B cell (primary cell): ENCODE data around the gene PPP4R4. TPM values are rescaled to one million over a fixed set of nuclear protein-coding genes. Genes with fewer than 3 reads are reported as not detected.

Experiments
- ATAC-seq: fragments of 200-7000 bp; cut with Tn5 transposase; one replicate; pipeline ENCODE4 v1.10.0; 2021; ENCODE audit warnings: low read depth, mild to moderate bottlenecking, moderate number of reproducible peaks, moderate library complexity
- CTCF ChIA-PET: fragments of 350-600 bp; sonication (Branson Sonifier 250); formaldehyde crosslinking; loops from one replicate; lab custom pipeline; 2021; ENCODE audit warnings: antibody characterized with exemption, inconsistent platforms; lab: Charles Lee
- POLR2A ChIA-PET: fragments of 350-600 bp; sonication (Branson Sonifier 250); formaldehyde crosslinking; loops from one replicate; lab custom pipeline; 2021; ENCODE audit warnings: antibody characterized with exemption; lab: Charles Lee
- DNase-seq: peaks from one replicate; pipeline ENCODE4 v3.0.0; 2013
- H2AFZ ChIP-seq: 2 replicates; pipeline ENCODE4 v1.6.1; 2012; ENCODE audit warnings: mild to moderate bottlenecking, low read depth, low read length; ENCODE audit not compliant: insufficient read depth, poor library complexity, severe bottlenecking
- H3K27ac ChIP-seq, 2 donors: 1 replicate in 1 of 2; 2 replicates in 1 of 2; pipeline ENCODE4 v1.5.1; 2012 to 2013; ENCODE audit warnings: low read length in 2 of 2, mild to moderate bottlenecking in 2 of 2, moderate library complexity in 1 of 2
- H3K27me3 ChIP-seq, 4 experiments: fragments of 200-600 bp in 1 of 4; sonication (generic) in 1 of 4; replicated peaks in 1 of 4; 1 replicate in 2 of 4; 2 replicates in 2 of 4; pipeline versions ENCODE4 v1.6.1 to v1.7.0; 2013 to 2016; ENCODE audit warnings: low read length in 3 of 4, mild to moderate bottlenecking in 2 of 4, mixed read lengths in 1 of 4, moderate library complexity in 1 of 4; ENCODE audit not compliant: insufficient read depth in 4 of 4, control insufficient read depth in 3 of 4; ENCODE audit errors: control extremely low read depth in 1 of 4
- H3K36me3 ChIP-seq, 2 experiments: replicated peaks in 1 of 2; 1 replicate in 1 of 2; 2 replicates in 1 of 2; pipeline versions ENCODE4 v1.6.1 to v1.7.1; 2013; ENCODE audit warnings: low read length in 1 of 2; ENCODE audit not compliant: insufficient read depth in 2 of 2, control insufficient read depth in 1 of 2; ENCODE audit errors: control extremely low read depth in 1 of 2, extremely low read depth in 1 of 2
- H3K4me1 ChIP-seq, 2 donors: fragments of 200-600 bp in 1 of 2; sonication (generic) in 1 of 2; 1 replicate in 1 of 2; 2 replicates in 1 of 2; pipeline versions ENCODE4 v1.5.1 to v1.6.1; 2013 to 2017; ENCODE audit warnings: low read length in 2 of 2; ENCODE audit not compliant: control insufficient read depth in 2 of 2, insufficient read depth in 2 of 2
- H3K4me2 ChIP-seq: replicated peaks from 2 replicates; pipeline ENCODE3; 2012; ENCODE audit warnings: mild to moderate bottlenecking, low read depth, low read length; ENCODE audit not compliant: poor library complexity, severe bottlenecking
- H3K4me3 ChIP-seq, 5 experiments: fragments of 200-600 bp in 1 of 5; sonication (generic) in 1 of 5; 1 replicate in 3 of 5; 2 replicates in 2 of 5; pipeline versions ENCODE4 v1.5.1 to v1.7.0; 2011 to 2016; ENCODE audit warnings: low read length in 4 of 5, mild to moderate bottlenecking in 4 of 5, low read depth in 2 of 5, control low read depth in 1 of 5, moderate library complexity in 1 of 5; ENCODE audit not compliant: insufficient read depth in 1 of 5; ENCODE audit errors: control extremely low read depth in 1 of 5, extremely low read depth in 1 of 5
- H3K79me2 ChIP-seq: fragments of 200-600 bp; sonication (generic); one replicate; pipeline ENCODE4 v1.6.0; 2016; ENCODE audit warnings: low read length; ENCODE audit not compliant: control insufficient read depth, insufficient read depth
- H3K9ac ChIP-seq: fragments of 200-600 bp; sonication (generic); 2 replicates; pipeline ENCODE4 v1.6.1; 2017; ENCODE audit warnings: mild to moderate bottlenecking, low read length, moderate library complexity
- H3K9me3 ChIP-seq, 3 donors: one replicate each; pipeline versions ENCODE4 v1.6.1 to v1.7.1; 2013; ENCODE audit warnings: low read length in 2 of 3; ENCODE audit not compliant: control insufficient read depth in 2 of 3, insufficient read depth in 1 of 3; ENCODE audit errors: control extremely low read depth in 1 of 3
- H4K20me1 ChIP-seq: 2 replicates; pipeline ENCODE4 v1.6.0; 2012; ENCODE audit warnings: mild to moderate bottlenecking, low read length; ENCODE audit not compliant: insufficient read depth, control insufficient read depth, poor library complexity, severe bottlenecking
- H3K27ac Mint-ChIP-seq: one replicate; pipeline ENCODE4 v1.8.0; 2021; ENCODE audit warnings: mixed read lengths
- H3K27me3 Mint-ChIP-seq: one replicate; pipeline ENCODE4 v1.8.0; 2021; ENCODE audit warnings: mixed read lengths
- H3K4me1 Mint-ChIP-seq: one replicate; pipeline ENCODE4 v1.8.0; 2021; ENCODE audit warnings: mixed read lengths
- H3K4me3 Mint-ChIP-seq: one replicate; pipeline ENCODE4 v1.8.0; 2021; ENCODE audit warnings: mixed read lengths
- H3K9me3 Mint-ChIP-seq: one replicate; pipeline ENCODE4 v1.8.0; 2022; ENCODE audit warnings: mixed read lengths; ENCODE audit not compliant: insufficient read depth
- CTCF ChIP-seq: fragments of 200-600 bp; IDR thresholded peaks from one replicate; pipeline ENCODE4 v1.8.0; 2022; ENCODE audit warnings: antibody characterized with exemption, mild to moderate bottlenecking
- EZH2 ChIP-seq: IDR thresholded peaks from 2 replicates; pipeline ENCODE4 v1.6.1; 2012; ENCODE audit warnings: borderline replicate concordance, low read depth, mild to moderate bottlenecking, moderate library complexity, low read length; ENCODE audit not compliant: insufficient read depth, poor library complexity, severe bottlenecking
- WGBS: methylation state at CpG from one replicate; pipeline ENCODE4 v1.1.5; 2013; ENCODE audit warnings: missing lambda C conversion rate; ENCODE audit not compliant: insufficient coverage; 5-methylcytosine and 5-hydroxymethylcytosine counted together
- intact Hi-C: fragments of 100-400 bp; cut with micrococcal nuclease; formaldehyde crosslinking; loops from one replicate; pipeline ENCODE4 v1.10.0; 2022
- polyA plus RNA-seq: library from polyadenylated mRNA; depleted of rRNA; stranded (reverse); fragments of >200 nt; gene quantifications from 2 replicates; pipeline ENCODE4 v1.2.3, GENCODE V29; 2012
- total RNA-seq, 2 donors: library from RNA; stranded (reverse); fragments of 120-200 nt in 1 of 2; gene quantifications; 1 replicate in 1 of 2; 2 replicates in 1 of 2; pipeline versions ENCODE4 v1.2.3 to v1.2.4, GENCODE V29; 2013 to 2022

PPP4R4 gene
- total and polyA plus RNA-seq, 2 donors (not counting 1 experiment from before 2014, with no cell fraction given) = not detected

GRCh38 chr14:94312481-94313246, 138.5 kb downstream of the PPP4R4 start:
- H3K4me1 Mint-ChIP-seq = no peaks in the 10 kb centered on the region
- WGBS = 86% methylated on average over 5 of the region's 6 CpGs
- TF ChIP-seq CTCF (no peak), EZH2 (no peak)
- Histone ChIP-seq H3K36me3 (no peaks in the 10 kb centered on the region), H3K9me3 (peaks cover 0 to 26% (median 5%) of the 10 kb centered on the region in 3 donors), H4K20me1 (no peaks in the 10 kb centered on the region), H2AFZ (no peak overlapping the region), H3K4me2 (no peak overlapping the region), H3K9ac (no peak overlapping the region), H3K4me1 (no peaks in the 10 kb centered on the region), H3K4me3 (no peak overlapping the region), H3K27me3 (peaks cover 0 to 6% (median 0%) of the 10 kb centered on the region in 4 experiments), H3K79me2 (no peaks in the 10 kb centered on the region), H3K27ac (no peak overlapping the region)
- CTCF ChIA-PET = no interaction called here
- DNase-seq (no peak), ATAC-seq (no peak)
- no peak overlapping the region for H3K4me3 Mint-ChIP-seq
- no peak overlapping the region for H3K27ac Mint-ChIP-seq
- intact Hi-C loops = no loop called here
- POLR2A ChIA-PET = no interaction called here
- no peaks in the 10 kb centered on the region for H3K27me3 Mint-ChIP-seq
- H3K9me3 Mint-ChIP-seq = peaks cover 6% of the 10 kb centered on the region

DNA sequence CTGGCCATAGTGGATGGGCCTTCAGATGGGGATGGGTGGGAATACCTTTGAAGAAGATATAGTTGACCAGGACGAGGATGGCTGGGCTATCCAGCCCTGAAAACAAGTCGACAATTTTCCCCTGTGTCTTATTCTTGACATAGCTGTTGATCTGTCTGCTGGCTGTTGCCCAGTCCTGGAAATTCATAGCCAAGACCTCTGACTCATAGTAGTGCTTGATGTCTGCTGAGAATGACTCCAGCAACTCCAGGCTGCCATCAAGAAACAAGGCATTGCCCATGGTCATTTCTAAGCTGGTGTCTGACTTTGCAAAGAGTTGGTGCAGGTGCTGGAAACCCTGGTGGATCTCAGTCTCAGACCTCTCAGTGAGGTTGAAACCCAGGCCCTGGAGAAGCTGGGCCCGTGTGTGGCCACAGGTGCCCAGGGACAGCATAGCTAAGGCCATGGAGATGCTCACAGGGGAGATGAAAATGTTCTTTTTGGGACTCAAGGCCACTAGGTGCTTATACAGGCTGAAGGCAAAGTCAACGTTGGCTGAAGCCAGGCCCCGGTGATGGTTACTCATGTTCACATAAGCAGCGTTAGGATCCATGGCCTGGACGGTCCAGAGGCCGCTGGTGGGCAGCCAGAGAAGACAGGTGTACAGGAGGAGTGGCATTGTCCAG, 140.0 kb downstream of the PPP4R4 start:
- intact Hi-C loops = no loop called here
- peaks cover 3% of the 10 kb centered on the region for H3K9me3 Mint-ChIP-seq
- ChIA-PET CTCF (no interaction called here), POLR2A (no interaction called here)
- WGBS = 90% methylated on average over 8 of the region's 8 CpGs
- Histone ChIP-seq H3K9ac (no peak overlapping the region), H3K4me3 (no peak overlapping the region), H4K20me1 (no peaks in the 10 kb centered on the region), H2AFZ (no peak overlapping the region), H3K27ac (no peak overlapping the region), H3K36me3 (no peaks in the 10 kb centered on the region), H3K4me2 (no peak overlapping the region), H3K9me3 (peaks cover 0 to 14% (median 0%) of the 10 kb centered on the region in 3 donors), H3K27me3 (peaks cover 0 to 2% (median 0%) of the 10 kb centered on the region in 4 experiments), H3K4me1 (no peaks in the 10 kb centered on the region), H3K79me2 (no peaks in the 10 kb centered on the region)
- ATAC-seq = no peak
- no peak overlapping the region for H3K4me3 Mint-ChIP-seq
- no peak overlapping the region for H3K27ac Mint-ChIP-seq
- no peak for TF ChIP-seq EZH2
- H3K27me3 Mint-ChIP-seq = no peaks in the 10 kb centered on the region
- no peak for DNase-seq
- no peaks in the 10 kb centered on the region for H3K4me1 Mint-ChIP-seq
